MM.1S (cell line): ENCODE data around the gene FBXL20.
"Not testable (repeated sequence)": the region's sequence is repeated elsewhere in the genome, so short reads cannot be mapped to it uniquely, and the experiment has no call there.

Source experiments
- DNase-seq: peaks from one replicate; pipeline ENCODE4 v3.0.0-alpha.2; 2015
- H2AFZ ChIP-seq: fragments of 300-600 bp; sonication (generic); 2 replicates; pipeline ENCODE4 v1.6.0; 2016; ENCODE audit warnings: antibody characterized with exemption, low read length
- H3F3A ChIP-seq: fragments of 300-600 bp; sonication (generic); 2 replicates; pipeline ENCODE4 v1.6.1; 2016; ENCODE audit warnings: mild to moderate bottlenecking, antibody characterized with exemption, low read length, moderate library complexity, mixed read lengths; ENCODE audit not compliant: insufficient read depth
- H3K27ac ChIP-seq: fragments of 300-600 bp; sonication (generic); 2 replicates; pipeline ENCODE4 v1.5.1; 2016; ENCODE audit warnings: mild to moderate bottlenecking, low read length
- H3K27me3 ChIP-seq: fragments of 300-600 bp; sonication (generic); replicated peaks from 2 replicates; pipeline ENCODE4 v1.6.0; 2016; ENCODE audit warnings: low read length; ENCODE audit not compliant: insufficient read depth
- H3K36me3 ChIP-seq: fragments of 300-600 bp; sonication (generic); replicated peaks from 2 replicates; pipeline ENCODE4 v1.6.1; 2016; ENCODE audit warnings: mild to moderate bottlenecking, low read length, mixed read lengths; ENCODE audit not compliant: insufficient read depth
- H3K4me1 ChIP-seq: fragments of 300-600 bp; sonication (generic); 2 replicates; pipeline ENCODE4 v1.6.1; 2016; ENCODE audit warnings: low read length, mixed read lengths
- H3K4me2 ChIP-seq: fragments of 300-600 bp; sonication (generic); 2 replicates; pipeline ENCODE4 v1.6.0; 2016; ENCODE audit warnings: low read depth, low read length
- H3K4me3 ChIP-seq: fragments of 300-600 bp; sonication (generic); 2 replicates; pipeline ENCODE4 v1.5.1; 2016; ENCODE audit warnings: low read length, mixed read lengths
- H3K79me2 ChIP-seq: fragments of 300-600 bp; sonication (generic); 2 replicates; pipeline ENCODE4 v1.6.1; 2016; ENCODE audit warnings: mixed run types, low read length, mixed read lengths
- H3K9ac ChIP-seq: fragments of 300-600 bp; sonication (generic); 2 replicates; pipeline ENCODE4 v1.6.1; 2016; ENCODE audit warnings: low read length, mixed read lengths
- H3K9me2 ChIP-seq: fragments of 300-600 bp; sonication (generic); replicated peaks from 2 replicates; pipeline ENCODE4 v1.6.1; 2016; ENCODE audit warnings: mild to moderate bottlenecking, low read length, mixed read lengths; ENCODE audit not compliant: insufficient read depth
- H3K9me3 ChIP-seq: fragments of 300-600 bp; sonication (generic); replicated peaks from 2 replicates; pipeline ENCODE4 v1.6.1; 2016; ENCODE audit warnings: mild to moderate bottlenecking, low read length, mixed read lengths; ENCODE audit not compliant: insufficient read depth
- H4K20me1 ChIP-seq: fragments of 300-600 bp; sonication (generic); 2 replicates; pipeline ENCODE4 v1.6.1; 2016; ENCODE audit warnings: mild to moderate bottlenecking, low read length, moderate library complexity, mixed read lengths; ENCODE audit not compliant: insufficient read depth
- CTCF ChIP-seq: fragments of 300-600 bp; sonication (generic); IDR thresholded peaks from 2 replicates; pipeline ENCODE4 v1.5.1; 2016; ENCODE audit warnings: antibody characterized with exemption, low read length, mixed read lengths
- EZH2 ChIP-seq: fragments of 300-600 bp; sonication (generic); optimal IDR thresholded peaks from 2 replicates; pipeline ENCODE3; 2017; ENCODE audit warnings: low read depth, mild to moderate bottlenecking, antibody characterized with exemption, low read length, mixed read lengths
- EZH2phosphoT487 ChIP-seq: fragments of 300-600 bp; sonication (generic); IDR thresholded peaks from 2 replicates; pipeline ENCODE4 v1.6.1; 2018; ENCODE audit warnings: antibody characterized with exemption, low read length

FBXL20 gene

DNA sequence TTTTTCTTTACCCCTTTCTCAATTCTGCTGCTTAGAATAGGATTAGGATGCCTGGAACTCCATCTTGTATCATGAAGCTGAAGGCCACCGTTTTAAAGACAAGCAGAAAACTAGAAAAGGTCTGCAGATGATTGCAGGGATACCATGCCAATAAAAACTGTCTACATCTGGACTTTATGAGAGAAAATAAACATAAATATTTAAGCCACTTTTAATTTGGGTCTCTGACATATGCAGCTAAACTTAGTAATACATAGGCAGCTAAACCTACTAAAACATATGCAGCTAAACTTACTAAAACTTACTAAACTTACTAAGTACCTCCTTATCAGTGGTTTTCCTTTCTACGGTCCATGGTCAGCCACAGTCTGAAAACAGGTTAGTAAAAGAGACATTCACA, 48.4 kb downstream of the FBXL20 start:
- Histone ChIP-seq H3K9me3 (no peaks in the 10 kb centered on the region), H3F3A (peaks cover 5% of the 10 kb centered on the region; the same call in 1 of the 2 replicates), H3K4me1 (peaks cover 6% of the 10 kb centered on the region; the same call in 1 of the 2 replicates), H2AFZ (no peak overlapping the region), H3K27me3 (no peaks in the 10 kb centered on the region), H4K20me1 (no peaks in the 10 kb centered on the region), H3K27ac (no peak overlapping the region), H3K9me2 (no peaks in the 10 kb centered on the region), H3K4me3 (no peak overlapping the region), H3K4me2 (no peak overlapping the region), H3K79me2 (no peaks in the 10 kb centered on the region), H3K36me3 (no peaks in the 10 kb centered on the region), H3K9ac (no peak overlapping the region)
- no peak for DNase-seq
- TF ChIP-seq EZH2 (no peak), EZH2phosphoT487 (no peak), CTCF (no peak)

GRCh38 chr17:39352511-39352910, 48.9 kb downstream of the FBXL20 start:
- Histone ChIP-seq H3K9me3 (no peaks in the 10 kb centered on the region), H3K27me3 (no peaks in the 10 kb centered on the region), H2AFZ (no peak overlapping the region), H3K9ac (no peak overlapping the region), H3K27ac (no peak overlapping the region), H3K4me3 (no peak overlapping the region), H3K36me3 (no peaks in the 10 kb centered on the region), H3F3A (peaks cover 5% of the 10 kb centered on the region; the same call in 1 of the 2 replicates), H3K4me1 (peaks cover 6% of the 10 kb centered on the region; the same call in 1 of the 2 replicates), H3K4me2 (no peak overlapping the region), H3K79me2 (no peaks in the 10 kb centered on the region), H4K20me1 (no peaks in the 10 kb centered on the region), H3K9me2 (no peaks in the 10 kb centered on the region)
- DNase-seq, result no peak
- TF ChIP-seq EZH2phosphoT487 (no peak), EZH2 (no peak)

GRCh38 chr17:39351508-39351907, 49.9 kb downstream of the FBXL20 start:
- no peaks in the 10 kb centered on the region for H3K36me3 ChIP-seq
- H3K27me3 ChIP-seq, result no peaks in the 10 kb centered on the region
- H3K9me3 ChIP-seq, result no peaks in the 10 kb centered on the region
- H3K4me2 ChIP-seq, result no peak overlapping the region
- no peak for TF ChIP-seq CTCF
- no peak for TF ChIP-seq EZH2
- no peak for TF ChIP-seq EZH2phosphoT487
- no peak overlapping the region for H3K4me3 ChIP-seq
- no peaks in the 10 kb centered on the region for H3K79me2 ChIP-seq
- no peaks in the 10 kb centered on the region for H3K9me2 ChIP-seq
- peaks cover 6% of the 10 kb centered on the region; the same call in 1 of the 2 replicates for H3K4me1 ChIP-seq
- H3K9ac ChIP-seq, result no peak overlapping the region
- H4K20me1 ChIP-seq, result no peaks in the 10 kb centered on the region
- H3K27ac ChIP-seq, result no peak overlapping the region
- H3F3A ChIP-seq, result peaks cover 5% of the 10 kb centered on the region; the same call in 1 of the 2 replicates
- no peak overlapping the region for H2AFZ ChIP-seq
- DNase-seq, result no peak

DNA sequence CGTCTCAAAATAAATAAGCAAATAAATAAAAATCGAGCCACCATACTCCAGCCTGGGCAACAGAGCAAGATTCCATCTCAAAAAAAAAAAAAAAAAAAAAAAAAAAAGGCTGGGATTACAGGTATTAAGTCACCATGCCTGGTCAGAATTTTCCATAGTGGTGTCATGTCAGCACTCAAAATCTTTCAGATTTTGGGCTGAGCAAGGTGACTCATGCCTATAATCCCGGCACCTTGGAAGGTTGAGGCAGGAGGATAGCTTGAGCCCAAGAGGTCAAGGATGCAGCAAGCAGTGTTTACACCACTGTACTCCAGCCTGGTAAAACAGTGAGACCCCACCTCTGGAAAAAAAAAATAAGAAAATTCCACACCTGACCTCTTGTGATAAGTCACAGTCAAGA, 52.2 kb downstream of the FBXL20 start:
- Histone ChIP-seq H3K9me3 (no peaks in the 10 kb centered on the region), H2AFZ (no peak overlapping the region), H3K4me2 (no peak overlapping the region), H3F3A (peaks cover 2% of the 10 kb centered on the region; the same call in 1 of the 2 replicates), H3K27me3 (no peaks in the 10 kb centered on the region), H3K27ac (no peak overlapping the region), H3K9ac (no peak overlapping the region), H3K4me3 (no peak overlapping the region), H4K20me1 (no peaks in the 10 kb centered on the region), H3K9me2 (no peaks in the 10 kb centered on the region), H3K36me3 (no peaks in the 10 kb centered on the region), H3K4me1 (peaks cover 3% of the 10 kb centered on the region; the same call in 1 of the 2 replicates), H3K79me2 (no peaks in the 10 kb centered on the region)
- no peak for TF ChIP-seq CTCF
- TF ChIP-seq EZH2phosphoT487, result no peak
- no peak for TF ChIP-seq EZH2
- DNase-seq, result no peak

DNA sequence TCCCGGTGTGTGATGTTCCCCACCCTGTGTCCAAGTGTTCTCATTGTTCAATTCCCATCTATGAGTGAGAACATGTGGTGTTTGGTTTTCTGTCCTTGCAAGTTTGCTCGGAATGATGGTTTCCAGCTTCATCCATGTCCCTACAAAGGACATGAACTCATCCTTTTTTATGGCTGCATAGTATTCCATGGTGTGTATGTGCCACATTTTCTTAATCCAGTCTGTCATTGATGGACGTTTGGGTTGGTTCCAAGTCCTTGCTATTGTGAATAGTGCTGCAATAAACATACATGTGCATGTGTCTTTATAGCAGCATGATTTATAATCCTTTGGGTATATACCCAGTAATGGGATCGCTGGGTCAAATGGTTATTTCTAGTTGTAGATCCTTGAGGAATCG, 54.6 kb downstream of the FBXL20 start:
- H3K9me2 ChIP-seq, H4K20me1 ChIP-seq, H3K4me2 ChIP-seq, H3K9ac ChIP-seq, H3K27me3 ChIP-seq, H3K9me3 ChIP-seq, H3K4me1 ChIP-seq, DNase-seq, H3K79me2 ChIP-seq, H3K27ac ChIP-seq, H3K36me3 ChIP-seq, H2AFZ ChIP-seq, H3K4me3 ChIP-seq, H3F3A ChIP-seq: not testable (repeated sequence)
